Smooth muscle cell (in vitro differentiated cells): ENCODE measurements around the gene SPAG16. TPM values are rescaled to one million over a fixed set of nuclear protein-coding genes. Genes with fewer than 3 reads are reported as not detected.

Experiments
- DNase-seq: peaks from one replicate; lab custom pipeline; 2025; ENCODE audit not compliant: unreplicated experiment; lab: John Stamatoyannopoulos, UW
- H2AFZ ChIP-seq: fragments of 200-600 bp; sonication (generic); 2 replicates; pipeline ENCODE4 v1.6.0; 2016; ENCODE audit warnings: antibody characterized with exemption, low read depth, mild to moderate bottlenecking
- H3F3A ChIP-seq: fragments of 200-600 bp; sonication (generic); 2 replicates; pipeline ENCODE4 v1.6.0; 2017; ENCODE audit warnings: antibody characterized with exemption, low read depth
- H3K27ac ChIP-seq: fragments of 200-600 bp; sonication (generic); 2 replicates; pipeline ENCODE4 v1.5.1; 2016; ENCODE audit warnings: low read depth, mild to moderate bottlenecking
- H3K27me3 ChIP-seq: fragments of 200-600 bp; sonication (generic); 2 replicates; pipeline ENCODE4 v1.6.1; 2016; ENCODE audit warnings: low read depth, mild to moderate bottlenecking
- H3K36me3 ChIP-seq: fragments of 200-600 bp; sonication (generic); 2 replicates; pipeline ENCODE4 v1.5.1; 2016; ENCODE audit warnings: low read depth
- H3K4me1 ChIP-seq: fragments of 200-600 bp; sonication (generic); 2 replicates; pipeline ENCODE4 v1.5.1; 2016; ENCODE audit warnings: low read depth
- H3K4me2 ChIP-seq: fragments of 200-600 bp; sonication (generic); 2 replicates; pipeline ENCODE4 v1.6.0; 2016; ENCODE audit warnings: mild to moderate bottlenecking
- H3K4me3 ChIP-seq: fragments of 200-600 bp; sonication (generic); 2 replicates; pipeline ENCODE4 v1.5.1; 2016; ENCODE audit warnings: mild to moderate bottlenecking
- H3K79me2 ChIP-seq: fragments of 200-600 bp; sonication (generic); 2 replicates; pipeline ENCODE4 v1.6.0; 2016; ENCODE audit warnings: low read depth, mild to moderate bottlenecking
- H3K9ac ChIP-seq: fragments of 200-600 bp; sonication (generic); 2 replicates; pipeline ENCODE4 v1.6.0; 2016; ENCODE audit warnings: low read depth
- H3K9me3 ChIP-seq: fragments of 200-600 bp; sonication (generic); replicated peaks from 2 replicates; pipeline ENCODE4 v1.5.1; 2016; ENCODE audit warnings: low read depth
- H4K20me1 ChIP-seq: fragments of 200-600 bp; sonication (generic); 2 replicates; pipeline ENCODE4 v1.6.0; 2016; ENCODE audit warnings: low read depth
- CTCF ChIP-seq: fragments of 200-600 bp; sonication (generic); IDR thresholded peaks from 2 replicates; pipeline ENCODE4 v1.5.1; 2017; ENCODE audit warnings: borderline replicate concordance, mild to moderate bottlenecking, antibody characterized with exemption; ENCODE audit not compliant: insufficient read depth, poor library complexity, severe bottlenecking
- WGBS: methylation state at CpG from one replicate; pipeline ENCODE4 v1.1.7; 2016; ENCODE audit warnings: low lambda C conversion rate; 5-methylcytosine and 5-hydroxymethylcytosine counted together
- polyA plus RNA-seq: library from polyadenylated mRNA; unstranded; fragments of >200 nt; fragmentation: Nextera tagmentation; extraction: Ambion mirVana; gene quantifications from 2 replicates; pipeline ENCODE4 v1.2.1, GENCODE V29; 2016
- total RNA-seq: library from RNA; depleted of rRNA; stranded (reverse); fragments of >200 nt; gene quantifications from 2 replicates; pipeline ENCODE4 v1.2.3, GENCODE V29; 2014

SPAG16 gene
- total and polyA plus RNA-seq, 2 experiments from 2014 or later: 32.1 to 40.6 TPM

GRCh38 chr2:213288913-213289700, 4.8 kb downstream of the SPAG16 start:
- no peak for TF ChIP-seq CTCF
- WGBS: 62% methylated on average over 2 of the region's 2 CpGs
- no peaks in the 10 kb centered on the region for H3K36me3 ChIP-seq
- no peak overlapping the region for H2AFZ ChIP-seq
- no peak overlapping the region for H3K4me3 ChIP-seq
- H4K20me1 ChIP-seq: peaks cover 4% of the 10 kb centered on the region
- H3K4me1 ChIP-seq: peaks cover 14% of the 10 kb centered on the region
- no peak overlapping the region for H3K9ac ChIP-seq
- no peak overlapping the region for H3K27ac ChIP-seq
- peaks cover 9% of the 10 kb centered on the region for H3K79me2 ChIP-seq
- H3K9me3 ChIP-seq: no peaks in the 10 kb centered on the region
- no peak overlapping the region for H3K4me2 ChIP-seq
- no peaks in the 10 kb centered on the region for H3K27me3 ChIP-seq
- no peaks in the 10 kb centered on the region for H3F3A ChIP-seq
- DNase-seq: no peak

- Histone ChIP-seq H3F3A (no peaks in the 10 kb centered on the region), H3K9ac (no peak overlapping the region), H3K36me3 (no peaks in the 10 kb centered on the region), H3K4me1 (peaks cover 6% of the 10 kb centered on the region), H3K4me3 (no peak overlapping the region), H3K27me3 (no peaks in the 10 kb centered on the region), H3K27ac (no peak overlapping the region), H3K4me2 (no peak overlapping the region), H3K9me3 (no peaks in the 10 kb centered on the region), H4K20me1 (peaks cover 4% of the 10 kb centered on the region), H3K79me2 (peaks cover 9% of the 10 kb centered on the region), H2AFZ (no peak overlapping the region)
- DNase-seq: no peak
- TF ChIP-seq CTCF: no peak
- 79% methylated on average over 3 of the region's 3 CpGs for WGBS
Measured at GRCh38 chr2:213290501-213290900, 6.2 kb downstream of the SPAG16 start.

- no peak overlapping the region for H3K4me2 ChIP-seq
- H3K27me3 ChIP-seq: no peaks in the 10 kb centered on the region
- no peaks in the 10 kb centered on the region for H3K9me3 ChIP-seq
- peaks cover 3% of the 10 kb centered on the region for H3K36me3 ChIP-seq
- H4K20me1 ChIP-seq: no peaks in the 10 kb centered on the region
- H3K27ac ChIP-seq: no peak overlapping the region
- no peak for TF ChIP-seq CTCF
- H3K4me1 ChIP-seq: no peaks in the 10 kb centered on the region
- 95% methylated on average over 5 of the region's 5 CpGs for WGBS
- H3K4me3 ChIP-seq: no peak overlapping the region
- no peak overlapping the region for H2AFZ ChIP-seq
- H3K79me2 ChIP-seq: peaks cover 3% of the 10 kb centered on the region
- H3F3A ChIP-seq: no peaks in the 10 kb centered on the region
- DNase-seq: no peak
- no peak overlapping the region for H3K9ac ChIP-seq
Measured at GRCh38 chr2:213296270-213296669, 12.0 kb downstream of the SPAG16 start.
